NOMO-1 (cell line): ENCODE results near the gene ZDHHC18.
"Not testable (repeated sequence)": the region's sequence is repeated elsewhere in the genome, so short reads cannot be mapped to it uniquely, and the experiment has no call there.

Experiments
- DNase-seq, 2 experiments: peaks; one replicate each; lab custom pipeline; 2025; ENCODE audit not compliant: unreplicated experiment in 2 of 2; lab: John Stamatoyannopoulos, UW

The ZDHHC18 gene

DNA sequence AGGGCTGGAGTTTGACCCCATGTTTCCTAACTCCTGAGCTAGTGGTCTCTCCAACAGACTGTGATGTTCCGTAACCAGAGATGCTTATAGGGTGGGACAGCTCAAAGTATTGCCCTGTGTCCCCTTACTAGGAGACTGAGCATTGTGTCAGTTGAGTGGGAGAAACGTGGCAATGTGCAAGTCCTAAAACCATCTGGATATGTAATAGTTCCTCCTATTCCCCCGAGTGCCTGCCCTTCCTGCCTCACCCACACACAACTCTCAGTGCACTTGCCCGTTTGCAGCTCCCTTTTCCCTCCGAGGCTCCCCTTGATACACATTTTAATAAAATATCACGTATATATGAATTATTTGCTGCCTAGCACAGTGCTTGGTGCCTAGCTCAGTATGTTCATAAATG, 35.3 kb upstream of the ZDHHC18 start:
- no peak for DNase-seq

DNA sequence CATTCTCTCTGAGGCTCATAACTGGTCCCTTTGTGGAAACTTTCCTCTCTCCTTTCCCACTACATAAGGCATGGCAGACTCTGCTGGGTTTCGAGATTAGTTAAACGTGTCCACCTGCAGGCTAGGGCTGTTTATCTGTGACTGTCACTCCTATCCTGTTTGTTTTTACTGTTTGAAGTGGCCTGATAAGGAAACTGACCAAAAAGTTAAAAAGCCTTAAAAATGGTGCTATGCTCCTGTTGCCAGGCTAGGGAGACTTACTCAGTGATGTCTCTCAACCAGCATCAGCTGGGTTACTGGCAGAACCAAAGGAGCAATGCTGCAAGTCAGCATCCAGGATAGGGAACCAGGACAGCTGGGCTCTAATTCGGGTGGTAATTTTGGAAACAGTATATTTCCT, 34.9 kb upstream of the ZDHHC18 start:
- DNase-seq = no peak

DNA sequence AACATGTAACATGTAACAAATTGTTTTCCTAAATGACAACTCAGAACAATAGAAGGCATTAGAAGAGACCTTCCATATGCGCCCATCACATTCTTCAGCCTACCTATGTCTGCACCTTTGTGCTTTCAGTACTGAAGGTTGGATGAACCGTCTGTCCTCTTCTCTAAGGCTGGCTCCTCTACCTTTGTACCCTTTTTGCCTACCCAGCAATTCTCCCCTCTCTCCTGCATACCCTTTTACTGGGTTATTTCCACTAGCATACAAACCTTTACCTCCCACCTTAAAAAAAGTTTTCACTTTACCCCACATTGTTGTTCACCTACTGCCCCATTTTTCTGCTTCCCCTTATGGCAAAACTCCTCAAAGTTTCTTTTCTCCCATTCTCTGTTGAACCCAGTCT, 33.6 kb upstream of the ZDHHC18 start:
- DNase-seq = no peak

DNA sequence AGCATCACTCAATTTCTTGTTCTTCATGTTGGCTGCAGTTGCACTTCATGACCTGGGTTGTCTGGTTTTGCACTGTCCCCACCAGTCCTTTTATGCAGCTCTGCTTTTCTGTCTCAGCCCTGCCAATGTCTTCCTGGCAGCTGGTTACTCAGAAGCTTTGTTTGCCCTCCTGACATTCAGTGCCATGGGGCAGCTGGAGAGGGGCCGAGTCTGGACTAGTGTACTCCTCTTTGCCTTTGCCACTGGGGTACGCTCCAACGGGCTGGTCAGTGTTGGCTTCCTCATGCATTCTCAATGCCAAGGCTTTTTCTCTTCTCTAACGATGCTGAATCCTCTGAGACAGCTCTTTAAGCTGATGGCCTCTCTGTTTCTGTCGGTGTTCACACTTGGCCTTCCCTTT, 32.1 kb upstream of the ZDHHC18 start:
- no peak for DNase-seq

DNA sequence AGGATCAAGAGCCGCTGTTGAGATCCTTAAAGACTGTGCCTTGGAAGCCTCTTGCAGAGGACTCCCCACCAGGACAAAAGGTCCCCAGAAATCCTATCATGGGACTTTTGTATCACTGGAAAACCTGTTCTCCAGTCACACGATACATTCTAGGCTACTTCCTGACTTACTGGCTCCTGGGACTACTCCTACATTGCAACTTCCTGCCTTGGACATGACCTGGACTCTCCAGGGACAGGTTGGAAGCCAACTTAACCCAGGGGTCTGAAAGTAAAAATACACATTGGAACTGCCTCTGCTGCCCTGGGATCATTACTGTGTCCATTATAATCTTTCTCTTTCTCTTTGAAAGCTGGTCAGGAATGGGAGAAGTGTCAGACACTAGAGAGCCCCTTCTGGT, 28.9 kb upstream of the ZDHHC18 start:
- no peak for DNase-seq

DNA sequence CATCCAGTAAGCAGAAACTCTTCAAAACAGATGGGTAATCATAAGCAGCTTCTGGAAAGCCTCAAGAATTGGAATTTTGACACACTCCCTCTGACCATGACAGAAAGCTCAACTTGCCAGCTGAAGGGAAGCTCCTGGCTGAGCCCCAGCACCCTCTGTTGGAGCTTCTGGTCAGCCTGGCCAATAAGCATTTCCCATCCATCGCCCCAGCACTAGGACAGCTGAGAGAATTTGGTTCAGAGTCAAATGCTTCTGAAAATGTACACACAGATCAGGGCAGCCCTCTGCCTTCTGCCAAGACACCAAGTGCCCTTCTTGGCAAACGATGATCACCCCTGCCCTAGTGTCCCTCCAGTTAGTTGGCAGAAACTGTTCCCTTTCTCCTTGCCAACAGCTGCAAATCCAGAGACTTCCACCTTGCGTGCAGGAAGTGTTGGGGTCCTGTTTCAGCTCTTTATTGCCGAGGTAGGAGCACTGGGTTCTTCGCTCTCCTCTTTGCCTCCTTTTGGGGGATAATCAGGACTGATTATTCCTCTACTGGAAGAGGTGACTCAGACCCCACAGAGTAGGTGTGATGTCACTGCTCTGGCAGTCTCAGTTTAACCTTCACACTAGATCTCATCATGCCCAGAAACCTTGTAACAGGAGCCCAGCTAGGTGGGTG, 26.9 kb upstream of the ZDHHC18 start:
- DNase-seq = no peak

DNA sequence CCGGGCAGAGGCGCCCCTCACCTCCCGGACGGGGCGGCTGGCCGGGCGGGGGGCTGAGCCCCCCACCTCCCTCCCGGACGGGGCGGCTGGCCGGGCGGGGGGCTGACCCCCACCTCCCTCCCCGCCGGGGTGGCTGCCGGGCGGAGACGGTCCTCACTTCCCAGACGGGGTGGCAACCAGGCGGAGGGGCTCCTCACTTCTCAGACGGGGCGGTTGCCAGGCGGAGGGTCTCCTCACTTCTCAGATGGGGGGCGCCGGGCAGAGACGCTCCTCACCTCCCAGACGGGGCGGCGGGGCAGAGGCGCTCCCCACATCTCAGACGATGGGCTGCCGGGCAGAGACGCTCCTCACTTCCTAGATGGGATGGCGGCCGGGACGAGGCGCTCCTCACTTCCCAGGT, 22.6 kb upstream of the ZDHHC18 start:
- DNase-seq = not testable (repeated sequence)

DNA sequence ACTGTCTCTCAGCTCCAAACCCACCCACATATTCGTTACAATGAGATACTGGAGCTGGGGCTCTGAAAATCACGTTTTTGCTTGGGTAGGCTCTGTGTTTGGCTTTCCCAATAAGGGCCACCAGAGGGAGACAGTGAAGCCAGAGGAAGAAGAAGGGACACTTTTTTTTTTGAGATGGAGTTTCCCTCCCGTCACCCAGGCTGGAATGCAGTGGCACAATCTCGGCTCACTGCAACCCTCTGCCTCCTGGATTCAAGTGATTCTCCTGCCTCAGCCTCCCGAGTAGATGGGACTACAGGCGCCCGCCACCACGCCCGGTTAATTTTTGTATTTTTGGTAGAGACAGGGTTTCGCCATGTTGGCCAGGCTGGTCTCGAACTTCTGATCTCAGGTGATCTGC, 16.4 kb upstream of the ZDHHC18 start:
- peak in 1 of 2 experiments; percentile 69 for DNase-seq

DNA sequence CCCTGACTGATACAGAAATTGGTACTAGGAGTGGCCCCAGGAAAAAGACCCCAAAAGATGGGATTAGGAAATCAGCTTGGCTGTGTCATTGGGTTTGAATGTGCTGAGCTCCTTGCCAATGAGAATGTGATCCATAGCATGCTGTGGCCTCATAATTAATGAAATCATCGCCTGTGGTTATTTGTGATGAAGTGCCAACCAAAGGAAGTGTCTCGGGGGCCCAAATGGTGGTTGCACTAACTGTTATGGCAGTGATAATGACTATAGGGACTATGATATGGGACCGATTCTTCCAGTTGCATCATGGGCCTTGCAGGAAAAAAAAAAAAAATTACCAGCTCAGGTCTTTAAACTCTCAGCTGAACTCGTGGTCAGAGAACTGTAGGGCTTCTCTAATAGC, 15.4 kb upstream of the ZDHHC18 start:
- no peak for DNase-seq

DNA sequence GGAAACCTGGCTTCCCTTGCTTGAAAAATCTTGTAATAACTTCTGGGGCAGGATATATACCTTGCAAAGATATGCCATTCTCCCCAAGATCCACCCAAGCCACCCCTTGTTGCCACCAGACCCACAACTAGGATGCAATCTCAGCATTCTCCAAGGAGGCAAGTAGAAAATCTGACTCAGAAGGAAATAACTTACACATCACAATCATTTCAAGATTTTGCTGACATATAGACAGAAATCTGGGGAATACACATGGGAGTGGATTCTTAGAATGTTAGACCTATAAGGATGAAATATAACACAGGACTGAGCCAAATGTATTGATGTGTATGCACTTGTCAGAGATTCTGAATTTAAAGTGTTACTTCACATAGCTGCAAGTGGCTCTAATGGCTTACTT, 14.8 kb upstream of the ZDHHC18 start:
- no peak for DNase-seq

DNA sequence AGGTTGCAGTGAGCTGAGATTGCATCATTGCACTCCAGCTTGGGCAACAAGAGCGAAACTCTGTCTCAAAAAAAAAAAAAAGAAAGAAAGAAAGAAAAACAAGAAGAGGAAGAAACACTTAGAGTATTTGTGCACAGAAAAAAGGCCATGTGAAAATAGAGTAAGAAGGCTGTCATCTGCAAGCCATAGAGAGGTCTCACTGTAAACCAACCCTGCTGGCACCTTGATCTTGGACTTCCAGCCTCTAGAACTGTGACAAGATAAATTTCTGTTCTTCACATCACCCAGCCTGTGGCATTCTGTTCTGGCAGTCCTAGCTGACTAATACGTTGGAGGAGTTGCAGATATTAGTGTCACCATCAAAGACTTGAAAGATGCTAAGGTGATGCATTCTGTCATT, 12.1 kb upstream of the ZDHHC18 start:
- no peak for DNase-seq

DNA sequence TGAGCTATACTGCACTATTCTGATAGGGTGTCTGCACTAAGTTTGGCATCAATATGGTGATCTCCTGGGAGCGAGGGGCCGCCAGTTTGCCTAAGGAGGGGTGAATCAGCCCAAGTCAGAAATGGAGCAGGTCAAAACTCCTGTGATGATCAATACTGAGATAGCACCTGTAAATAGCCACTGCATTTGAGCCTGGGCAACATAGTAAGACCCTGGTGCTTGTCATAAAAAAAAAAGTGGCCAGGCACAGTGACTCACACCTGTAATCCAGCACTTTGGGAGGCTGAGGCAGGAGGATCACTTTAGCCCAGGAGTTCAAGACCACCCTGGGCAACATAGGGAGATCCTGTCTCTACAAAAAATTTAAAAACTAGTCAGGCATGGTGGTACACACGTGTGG, 11.6 kb upstream of the ZDHHC18 start:
- no peak for DNase-seq

DNA sequence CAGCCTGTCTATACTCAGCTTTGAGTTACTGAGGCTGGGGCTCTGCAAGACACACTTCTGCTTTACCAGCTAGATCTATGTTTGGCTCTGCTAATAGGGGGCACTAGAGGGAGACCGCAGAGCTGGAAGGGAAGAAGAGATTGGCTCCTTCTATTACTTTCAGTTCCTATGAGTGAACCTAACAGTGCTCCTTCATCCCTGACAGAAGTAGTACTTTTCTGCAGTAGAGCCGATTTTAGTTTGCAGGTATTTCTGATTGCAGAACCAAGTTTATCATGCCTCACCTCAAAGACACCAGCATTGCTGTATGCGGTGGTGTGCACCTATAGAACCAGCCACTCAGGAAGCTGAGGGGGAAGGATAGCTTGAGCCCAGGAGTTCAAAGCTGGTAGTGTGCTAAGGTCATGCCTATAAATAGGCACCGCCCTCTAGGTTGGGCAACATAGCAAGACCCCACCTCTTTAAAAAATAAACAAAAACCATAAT, 5.7 kb upstream of the ZDHHC18 start:
- DNase-seq = peak; percentile 85 to 99

DNA sequence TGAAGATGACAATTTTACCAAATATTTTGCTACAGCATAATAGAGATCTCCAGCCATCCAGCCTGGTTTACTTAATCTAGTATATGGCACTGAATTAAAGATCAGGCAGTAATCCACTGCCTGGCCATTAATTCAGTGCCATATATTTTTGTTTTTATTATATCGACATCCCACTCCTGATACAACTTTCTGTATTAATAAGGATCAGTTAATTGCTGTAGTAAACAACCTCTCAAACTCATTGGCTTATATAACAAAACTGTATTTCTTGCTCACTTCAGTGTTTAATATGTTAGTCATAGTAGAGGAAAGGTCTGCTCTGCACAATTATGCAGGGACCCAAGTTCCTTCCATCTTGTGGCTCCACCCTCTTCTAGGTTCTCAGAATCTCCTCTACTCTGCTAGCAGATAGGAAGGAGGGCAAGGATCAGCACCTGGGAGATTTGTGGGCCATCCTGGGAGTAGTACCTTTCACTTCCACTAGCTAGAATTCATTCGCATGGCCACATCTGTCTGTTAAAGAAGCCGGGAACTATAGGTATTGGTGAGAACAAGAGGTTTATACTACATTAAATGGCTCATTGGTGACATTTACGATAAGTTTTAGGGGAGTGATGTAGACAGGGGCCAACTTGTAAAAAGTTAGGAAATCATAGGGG, 3.6 kb upstream of the ZDHHC18 start:
- no peak for DNase-seq

DNA sequence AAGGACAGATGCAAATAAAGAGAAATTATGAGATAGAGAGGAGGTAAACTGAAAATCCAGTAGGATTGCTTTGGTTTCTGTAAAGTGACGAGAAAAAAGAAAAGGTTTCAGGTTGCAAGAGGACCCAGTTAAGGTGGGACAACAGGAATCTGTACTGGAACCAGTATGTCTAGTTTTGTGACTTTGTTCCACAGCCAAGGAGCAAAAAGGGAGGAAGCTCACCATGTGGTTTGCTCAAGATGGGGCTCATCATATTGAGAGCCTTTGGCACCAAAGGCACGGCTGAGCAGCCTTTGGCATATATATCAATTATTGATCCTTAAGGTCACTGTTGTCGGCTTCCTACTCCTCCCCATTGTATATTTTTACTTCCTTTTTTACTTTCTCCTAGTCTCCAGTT, 1.8 kb upstream of the ZDHHC18 start:
- no peak for DNase-seq

DNA sequence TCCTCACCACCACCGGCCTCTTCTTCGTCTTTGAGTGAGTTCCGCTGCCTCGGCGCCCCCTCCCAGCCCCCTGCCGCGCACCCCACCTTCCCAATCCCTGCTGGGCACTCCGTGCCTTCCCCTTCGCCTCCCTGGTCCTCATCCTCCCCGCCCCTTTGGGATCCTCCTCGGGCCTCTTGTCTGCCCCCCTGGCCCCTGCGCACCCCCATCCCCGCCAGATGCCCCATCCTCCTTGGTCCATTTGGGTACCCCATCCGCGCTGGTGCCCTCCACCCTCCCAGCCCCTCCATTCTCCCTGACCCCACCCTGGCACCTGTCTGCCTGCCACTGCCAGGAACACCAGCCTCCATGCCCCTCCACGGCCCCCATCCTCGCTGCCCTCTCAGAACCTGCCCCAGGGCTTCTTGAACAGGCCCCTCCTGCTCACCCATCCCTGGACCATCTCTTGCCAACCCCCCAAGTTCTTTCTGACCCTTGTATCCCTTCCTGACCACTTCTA, 667 bp downstream of the ZDHHC18 start:
- no peak for DNase-seq

DNA sequence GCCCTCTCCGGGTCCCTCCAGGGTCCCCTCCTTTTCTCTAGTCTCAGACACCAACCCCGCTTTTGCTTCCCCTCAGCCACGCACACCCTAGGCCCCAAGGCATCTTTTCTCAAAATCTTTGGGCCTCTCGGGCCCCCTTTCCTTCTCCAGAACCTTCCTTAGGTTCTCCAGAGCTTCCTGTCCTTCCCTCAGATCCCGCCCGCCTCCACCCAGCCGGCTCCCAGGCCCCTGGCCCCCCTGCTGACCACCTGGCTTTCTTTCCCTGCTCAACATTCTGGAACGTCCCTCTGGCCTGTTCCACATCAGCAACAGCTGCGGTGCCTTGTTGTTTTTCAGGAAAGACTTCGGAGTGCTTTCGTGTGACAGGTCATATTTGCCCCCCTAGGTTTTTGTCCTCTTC, 1.2 kb downstream of the ZDHHC18 start:
- no peak for DNase-seq

DNA sequence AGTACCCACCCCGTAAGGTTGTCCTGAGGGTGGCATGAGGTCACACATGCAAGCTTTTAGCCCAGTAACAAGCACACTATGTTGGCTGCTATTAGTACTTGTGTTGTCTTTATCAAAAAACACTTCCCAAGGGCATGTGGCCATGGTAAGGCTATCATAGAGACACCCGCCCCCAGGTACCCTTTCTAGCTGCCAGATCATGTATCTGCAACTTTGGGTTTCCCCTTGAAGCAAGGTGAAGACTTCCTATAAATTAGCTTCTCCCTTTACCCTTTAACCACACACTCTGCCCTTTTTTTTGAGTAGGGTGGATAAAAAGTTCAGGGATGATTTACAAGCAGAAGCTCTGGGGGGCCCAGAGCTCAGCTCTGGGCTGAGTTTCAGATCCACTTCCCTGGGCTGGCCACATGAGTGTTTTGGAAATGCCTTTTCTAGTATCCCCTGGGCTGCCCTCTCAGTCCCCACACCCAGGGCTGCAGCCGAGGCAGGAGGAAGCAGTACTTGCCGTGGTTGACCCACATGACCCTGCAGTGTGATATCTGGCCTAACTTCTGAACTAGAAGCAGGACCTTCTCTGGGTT, 2.0 kb downstream of the ZDHHC18 start:
- peak; percentile 61 to 62 for DNase-seq

DNA sequence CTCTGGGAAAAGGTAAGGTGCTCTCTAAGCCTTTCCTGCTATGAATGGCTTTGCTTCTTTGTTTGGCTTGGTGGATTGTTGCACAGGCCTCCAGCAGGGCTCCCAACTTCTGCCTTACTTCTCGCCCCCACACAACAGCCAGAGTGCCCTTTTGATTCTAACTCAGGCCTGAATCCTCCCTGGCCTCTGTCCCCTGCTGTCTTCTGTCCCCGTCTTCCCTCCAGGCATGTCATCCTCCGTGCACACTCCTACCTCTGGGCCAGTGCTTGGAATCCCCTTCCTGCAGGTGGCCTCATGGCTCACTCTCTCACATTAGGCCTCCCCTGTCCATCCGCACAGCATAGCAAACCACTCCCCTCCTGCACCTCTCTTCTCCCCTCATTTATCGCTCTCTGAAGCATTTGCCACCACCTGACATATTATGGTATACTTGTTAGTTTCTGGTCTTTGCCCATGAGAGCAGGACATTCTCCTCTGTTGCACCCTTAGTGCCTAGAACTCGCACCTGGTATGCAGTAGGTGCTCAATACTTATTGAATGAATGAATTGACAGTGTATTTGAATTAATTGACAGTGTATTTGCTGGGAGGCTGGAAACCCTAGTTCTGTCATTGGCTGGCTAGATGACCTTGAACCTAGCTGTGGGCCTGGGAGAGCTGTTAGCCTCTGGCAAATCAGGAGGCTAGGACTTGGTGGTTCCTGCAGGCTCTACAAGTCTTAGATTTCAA, 2.9 kb downstream of the ZDHHC18 start:
- DNase-seq = no peak

DNA sequence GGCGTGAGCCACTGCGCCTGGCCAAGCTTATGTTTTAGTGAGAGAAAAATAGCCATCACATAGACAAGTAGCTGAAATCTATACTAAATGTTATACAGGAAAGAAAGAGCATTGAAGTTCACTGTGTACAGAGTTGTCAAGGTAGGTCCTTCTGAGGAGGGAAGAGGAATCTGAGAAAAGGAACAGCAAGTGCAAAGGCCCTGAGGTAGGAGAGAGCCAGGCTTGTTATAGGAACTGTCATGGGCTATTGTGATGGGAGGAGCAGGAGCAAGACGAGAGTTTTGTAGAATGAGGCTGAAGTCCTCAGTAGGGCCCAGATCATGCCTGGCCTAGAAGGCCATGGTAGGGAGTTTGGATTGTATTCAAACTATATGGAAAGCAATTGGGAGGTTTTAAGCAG, 4.6 kb downstream of the ZDHHC18 start:
- no peak for DNase-seq

DNA sequence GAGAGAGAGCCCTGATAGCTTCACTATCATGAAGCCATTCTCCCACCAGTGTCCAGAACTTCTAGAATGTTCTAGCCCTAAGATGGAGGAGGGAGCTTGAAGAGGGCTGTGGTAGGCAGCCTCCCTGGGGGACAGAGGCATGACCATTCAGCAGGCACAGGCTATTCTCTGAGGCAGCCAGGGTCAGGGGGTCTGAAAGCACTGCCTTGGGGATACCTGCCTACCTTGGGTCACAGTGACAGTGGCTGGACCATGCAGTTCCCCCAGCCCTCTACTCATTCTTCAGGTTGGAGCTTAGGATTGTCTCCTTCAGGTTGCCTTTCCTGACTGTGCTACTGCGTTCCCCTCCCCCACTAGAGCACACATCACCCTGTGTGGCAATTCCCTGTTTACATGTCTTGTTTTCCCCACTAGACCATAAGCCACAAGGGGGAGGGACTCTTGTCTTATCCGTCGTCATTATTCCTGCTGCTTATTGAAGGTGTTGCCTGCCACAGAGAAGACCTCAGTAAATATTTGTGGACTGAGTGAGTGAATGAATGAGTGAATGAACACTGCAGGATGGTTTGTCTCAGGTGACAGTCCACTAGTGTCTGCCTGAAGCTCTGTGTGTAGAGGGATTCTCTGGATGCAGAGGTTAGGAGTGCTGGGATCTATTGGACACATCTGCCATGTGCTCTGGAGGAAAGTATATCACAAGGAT, 5.2 kb downstream of the ZDHHC18 start:
- no peak for DNase-seq
